Uterus (tissue), 2 donors: ENCODE data around the gene RNF141.

ENCODE experiments used
- CTCF ChIP-seq, 4 experiments: fragments of 200-600 bp in 2 of 4; fragments of 450-650 bp in 2 of 4; sonication (generic) in 2 of 4; IDR thresholded peaks; one replicate each; pipeline ENCODE4 v1.5.1; 2016 to 2019; ENCODE audit warnings: antibody characterized with exemption in 4 of 4, mild to moderate bottlenecking in 2 of 4, moderate library complexity in 1 of 4
- POLR2A ChIP-seq, 2 donors: fragments of 450-650 bp; IDR thresholded peaks; one replicate each; pipeline ENCODE4 v1.6.1; 2016; ENCODE audit warnings: antibody characterized with exemption in 2 of 2, mild to moderate bottlenecking in 1 of 2, moderate library complexity in 1 of 2

- TF ChIP-seq CTCF (IDR thresholded peaks at IDR 0.05) (no peak), POLR2A (IDR thresholded peaks at IDR 0.05) (no peak)
Measured at GRCh38 chr11:10504490-10504889, 36.5 kb downstream of the RNF141 start.
